Measurements from ENCODE around the gene CGREF1.
A peak's percentile ranks its signal among the peaks of the same experiment; 100 is the strongest.

CGREF1 gene

DNA sequence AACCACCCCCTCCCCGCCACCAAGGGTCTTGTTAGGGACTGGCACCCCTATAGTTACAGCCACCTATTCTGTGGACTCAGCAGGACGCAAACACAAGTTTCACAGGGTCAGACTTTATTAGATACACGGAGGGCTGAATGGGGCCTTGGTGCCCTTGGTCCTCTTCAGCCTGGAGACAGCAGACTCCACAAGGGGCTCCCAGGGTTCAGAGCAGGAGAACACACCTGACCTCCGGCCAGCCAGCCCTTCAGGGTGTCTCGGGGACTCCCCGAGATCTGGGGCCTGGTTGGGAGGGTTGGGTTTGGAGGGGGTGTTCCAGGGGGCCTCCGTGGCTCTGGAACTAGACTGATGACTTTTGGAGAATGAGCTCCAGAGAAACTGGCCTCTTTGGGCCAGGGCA lies 17.8 kb upstream of the CGREF1 start:
- H3K4me1 ChIP-seq (ENCODE audit: insufficient read depth, insufficient read length): peaks cover 8% of the 10 kb centered on the region
- no peak for DNase-seq (ENCODE audit: low read depth, low spot score)
- H3K9me3 ChIP-seq (ENCODE audit: insufficient read depth, low read length): no peaks in the 10 kb centered on the region
- H3K4me3 ChIP-seq (ENCODE audit: insufficient read length, low read depth): no peak overlapping the region
- no peaks in the 10 kb centered on the region for H3K27me3 ChIP-seq (ENCODE audit: insufficient read depth, insufficient read length)
- no peak overlapping the region for H3K9ac ChIP-seq (ENCODE audit: insufficient read length, low read depth)
- H3K36me3 ChIP-seq (ENCODE audit: insufficient read depth, insufficient read length, low read length): peaks cover 18% of the 10 kb centered on the region
- TF ChIP-seq ZNF274 (IDR thresholded peaks at IDR 0.05; ENCODE audit: low read depth, low read length) (no peak), YY1 (IDR thresholded peaks at IDR 0.05; ENCODE audit: insufficient read depth, insufficient read length) (no peak), SUZ12 (IDR thresholded peaks at IDR 0.05; ENCODE audit: extremely low read depth, insufficient read depth, insufficient read length) (no peak)

DNA sequence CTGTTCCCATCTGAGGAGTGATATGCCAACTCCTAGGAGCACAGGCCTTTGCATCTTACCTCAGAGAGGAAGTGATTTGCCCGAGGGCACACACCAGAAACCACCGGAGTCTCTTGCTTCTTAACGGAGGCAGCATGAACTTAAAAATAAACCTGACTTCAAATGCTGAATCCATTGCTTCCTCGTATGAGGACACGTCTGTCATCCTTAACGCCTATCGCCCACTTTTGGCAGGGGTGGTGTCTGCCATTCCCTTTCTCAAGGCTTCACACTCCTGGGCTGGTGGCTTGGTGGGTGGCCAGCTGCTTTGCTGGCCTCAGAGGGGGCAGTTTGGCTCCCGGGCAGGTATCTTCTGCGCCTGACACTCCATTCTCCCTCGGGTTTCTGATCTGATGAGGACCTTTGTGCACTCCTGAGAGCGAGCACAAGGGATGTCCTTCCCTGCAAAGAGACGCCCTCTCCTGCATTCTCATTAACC lies 16.6 kb upstream of the CGREF1 start:
- Histone ChIP-seq H3K27me3 (ENCODE audit: insufficient read depth, insufficient read length) (no peaks in the 10 kb centered on the region), H3K4me3 (ENCODE audit: insufficient read length, low read depth) (no peak overlapping the region), H3K9me3 (ENCODE audit: insufficient read depth, low read length) (no peaks in the 10 kb centered on the region), H3K9ac (ENCODE audit: insufficient read length, low read depth) (no peak overlapping the region), H3K4me1 (ENCODE audit: insufficient read depth, insufficient read length) (peaks cover 8% of the 10 kb centered on the region), H3K36me3 (ENCODE audit: insufficient read depth, insufficient read length, low read length) (peaks cover 31% of the 10 kb centered on the region)
- TF ChIP-seq ZNF274 (IDR thresholded peaks at IDR 0.05; ENCODE audit: low read depth, low read length) (no peak), SUZ12 (IDR thresholded peaks at IDR 0.05; ENCODE audit: extremely low read depth, insufficient read depth, insufficient read length) (no peak), YY1 (IDR thresholded peaks at IDR 0.05; ENCODE audit: insufficient read depth, insufficient read length) (no peak)
- DNase-seq (ENCODE audit: low read depth, low spot score): no peak

DNA sequence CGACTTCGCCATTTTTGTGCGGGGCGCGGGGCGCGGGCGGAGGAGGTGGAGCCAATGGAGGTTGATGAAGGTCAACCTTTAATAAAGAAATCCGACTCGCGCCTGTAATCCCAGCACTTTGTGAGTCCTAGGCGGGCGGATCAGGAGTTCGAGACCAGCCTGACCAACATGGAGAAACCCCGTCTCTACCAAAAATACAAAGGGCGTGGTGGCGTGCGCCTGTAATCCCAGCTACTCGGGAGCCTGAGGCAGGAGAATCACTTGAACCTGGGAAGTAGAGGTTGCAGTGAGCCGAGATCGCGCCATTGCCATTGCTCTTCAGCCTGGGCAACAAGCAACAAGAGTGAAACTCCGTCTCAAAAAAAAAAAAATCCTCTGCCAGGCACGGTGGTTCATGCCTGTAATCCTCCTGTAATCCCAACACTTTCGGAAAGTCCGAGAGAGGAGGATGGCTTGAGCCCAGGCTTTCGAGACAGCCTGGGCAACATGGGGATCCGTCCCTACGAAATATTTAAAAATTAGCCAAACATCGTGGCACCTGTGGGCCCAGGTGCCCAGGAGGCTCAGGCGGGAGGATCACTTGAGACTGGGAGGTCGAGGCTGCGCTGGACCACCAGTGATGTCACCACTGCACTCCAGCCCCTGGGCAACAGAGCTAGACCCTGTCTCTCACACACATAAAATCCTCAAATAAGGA lies 16.0 kb upstream of the CGREF1 start:
- peaks cover 36% of the 10 kb centered on the region for H3K36me3 ChIP-seq (ENCODE audit: insufficient read depth, insufficient read length, low read length)
- H3K4me1 ChIP-seq (ENCODE audit: insufficient read depth, insufficient read length): peaks cover 8% of the 10 kb centered on the region
- no peak overlapping the region for H3K9ac ChIP-seq (ENCODE audit: insufficient read length, low read depth)
- no peaks in the 10 kb centered on the region for H3K27me3 ChIP-seq (ENCODE audit: insufficient read depth, insufficient read length)
- H3K9me3 ChIP-seq (ENCODE audit: insufficient read depth, low read length): no peaks in the 10 kb centered on the region
- peak overlapping the region; percentile 24 for H3K4me3 ChIP-seq (ENCODE audit: insufficient read length, low read depth)
- TF ChIP-seq YY1 (IDR thresholded peaks at IDR 0.05; ENCODE audit: insufficient read depth, insufficient read length) (no peak), SUZ12 (IDR thresholded peaks at IDR 0.05; ENCODE audit: extremely low read depth, insufficient read depth, insufficient read length) (no peak), ZNF274 (IDR thresholded peaks at IDR 0.05; ENCODE audit: low read depth, low read length) (no peak)
- DNase-seq (ENCODE audit: low read depth, low spot score): no peak

DNA sequence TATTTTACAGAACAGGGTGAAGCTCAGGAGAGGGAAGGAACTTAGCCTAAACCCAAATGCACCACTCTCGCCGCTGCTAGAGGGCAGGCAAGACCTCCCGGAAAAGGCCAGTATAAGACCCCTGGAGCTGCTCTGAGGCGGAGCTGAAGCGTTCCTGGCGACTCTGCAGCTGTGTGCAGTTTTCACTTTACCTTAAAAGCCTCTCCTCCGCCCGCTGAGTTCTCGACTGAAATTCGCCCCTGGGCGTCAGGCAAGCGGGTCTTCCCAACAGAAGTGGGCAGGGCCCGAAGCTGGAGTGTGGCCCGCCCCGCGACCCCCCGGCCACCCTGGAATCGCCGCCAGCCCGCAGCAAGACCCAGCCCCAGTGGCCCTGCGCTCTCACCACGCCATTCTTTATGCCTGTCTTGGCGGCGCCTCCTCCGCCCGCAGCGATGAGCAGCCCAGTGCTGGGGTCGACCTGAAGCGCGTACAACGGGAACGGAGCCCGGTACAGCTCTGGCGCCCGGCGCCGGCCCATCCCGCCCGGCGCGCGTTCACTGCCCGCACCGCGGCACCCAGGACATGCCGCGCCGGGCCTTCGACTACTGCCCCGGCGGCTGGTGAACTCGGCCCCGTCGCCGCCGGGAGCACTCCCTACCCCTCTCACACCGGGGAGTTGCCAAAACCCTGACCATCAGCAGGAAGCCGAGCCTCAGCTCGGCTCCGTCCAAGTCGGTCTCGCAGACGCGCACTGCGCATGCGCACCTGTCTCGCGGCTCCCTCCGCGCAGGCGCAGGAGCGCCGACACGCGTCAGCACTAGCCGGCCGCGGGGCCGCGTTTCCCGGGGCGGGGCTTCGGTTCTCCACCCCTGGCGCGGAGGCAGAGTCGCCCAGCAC lies 15.2 kb upstream of the CGREF1 start, which contains the start of gene PREB:
Gene PREB, minus strand, starts transcription at position 732 of the 876 bp plus-strand sequence. Its CDS starts 215 bp downstream, at position 517.
- H3K9me3 ChIP-seq (ENCODE audit: insufficient read depth, low read length): no peaks in the 10 kb centered on the region
- DNase-seq (ENCODE audit: low read depth, low spot score): peak; percentile 94
- peaks cover 44% of the 10 kb centered on the region for H3K36me3 ChIP-seq (ENCODE audit: insufficient read depth, insufficient read length, low read length)
- peaks cover 8% of the 10 kb centered on the region for H3K4me1 ChIP-seq (ENCODE audit: insufficient read depth, insufficient read length)
- no peaks in the 10 kb centered on the region for H3K27me3 ChIP-seq (ENCODE audit: insufficient read depth, insufficient read length)
- H3K9ac ChIP-seq (ENCODE audit: insufficient read length, low read depth): peak within 1 kb of the TSS; percentile 94
- H3K4me3 ChIP-seq (ENCODE audit: insufficient read length, low read depth): peak within 1 kb of the TSS; percentile 91
- no peak for TF ChIP-seq SUZ12 (IDR thresholded peaks at IDR 0.05; ENCODE audit: extremely low read depth, insufficient read depth, insufficient read length)
- TF ChIP-seq YY1 (IDR thresholded peaks at IDR 0.05; ENCODE audit: insufficient read depth, insufficient read length): peak; percentile 60
- no peak for TF ChIP-seq ZNF274 (IDR thresholded peaks at IDR 0.05; ENCODE audit: low read depth, low read length)

DNA sequence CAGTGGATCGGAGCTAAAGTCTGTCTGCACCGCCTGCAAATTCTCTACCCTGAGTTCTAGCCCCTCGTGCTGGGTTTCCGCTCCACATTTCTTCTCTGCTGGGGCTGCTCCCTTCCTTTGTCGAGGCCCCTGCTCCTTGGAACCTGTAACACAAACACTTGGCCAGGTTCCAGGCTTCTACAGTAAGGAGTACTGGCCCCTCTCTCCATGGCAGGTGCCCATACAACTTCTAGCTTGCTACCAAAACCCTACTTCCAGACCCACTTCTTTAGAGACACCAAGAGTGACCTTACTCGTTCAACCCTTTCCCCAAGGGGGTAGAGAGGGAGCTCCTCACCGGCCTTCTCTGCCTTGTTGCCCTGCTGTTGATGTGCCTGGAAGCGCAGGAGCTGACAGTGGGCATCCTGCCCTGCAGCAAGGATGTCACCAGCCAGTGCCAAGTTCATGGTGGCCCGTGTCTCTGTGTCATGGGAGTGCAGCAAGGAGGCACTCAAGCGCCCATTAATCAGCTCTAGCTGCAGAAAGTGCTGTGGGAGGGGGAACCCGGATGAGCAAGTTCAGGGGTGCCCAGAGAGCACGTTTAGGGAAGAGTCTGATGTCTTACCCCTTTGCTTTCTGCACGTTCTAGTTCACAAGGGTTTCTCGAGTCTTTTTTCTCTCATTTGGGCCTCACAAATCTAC lies 14.4 kb upstream of the CGREF1 start:
- H3K9ac ChIP-seq (ENCODE audit: insufficient read length, low read depth): peak overlapping the region; percentile 94
- peaks cover 8% of the 10 kb centered on the region for H3K4me1 ChIP-seq (ENCODE audit: insufficient read depth, insufficient read length)
- no peaks in the 10 kb centered on the region for H3K27me3 ChIP-seq (ENCODE audit: insufficient read depth, insufficient read length)
- H3K4me3 ChIP-seq (ENCODE audit: insufficient read length, low read depth): peak overlapping the region; percentile 91
- peaks cover 50% of the 10 kb centered on the region for H3K36me3 ChIP-seq (ENCODE audit: insufficient read depth, insufficient read length, low read length)
- no peak for DNase-seq (ENCODE audit: low read depth, low spot score)
- H3K9me3 ChIP-seq (ENCODE audit: insufficient read depth, low read length): no peaks in the 10 kb centered on the region
- TF ChIP-seq SUZ12 (IDR thresholded peaks at IDR 0.05; ENCODE audit: extremely low read depth, insufficient read depth, insufficient read length): no peak
- no peak for TF ChIP-seq YY1 (IDR thresholded peaks at IDR 0.05; ENCODE audit: insufficient read depth, insufficient read length)
- TF ChIP-seq ZNF274 (IDR thresholded peaks at IDR 0.05; ENCODE audit: low read depth, low read length): no peak

DNA sequence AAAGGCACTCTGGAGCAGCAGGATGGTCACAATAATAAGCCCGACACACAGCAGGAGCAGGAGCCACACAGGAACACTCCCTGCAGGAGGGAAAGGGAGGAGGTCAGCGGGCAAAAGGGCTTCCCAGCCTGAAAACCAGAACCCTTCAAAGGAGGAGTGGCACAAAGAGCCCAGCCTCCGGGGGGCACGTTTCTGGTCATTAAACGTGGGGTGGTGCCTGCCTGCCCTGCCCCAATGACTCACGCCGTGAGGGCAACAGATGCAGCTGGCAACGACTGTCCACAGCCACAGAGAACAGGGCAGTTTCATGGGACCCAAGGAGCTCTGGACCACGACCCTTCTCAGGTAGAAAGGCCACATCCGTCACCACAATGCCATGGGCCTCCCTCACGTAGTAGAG lies 12.5 kb upstream of the CGREF1 start:
- Histone ChIP-seq H3K27me3 (ENCODE audit: insufficient read depth, insufficient read length) (no peaks in the 10 kb centered on the region), H3K36me3 (ENCODE audit: insufficient read depth, insufficient read length, low read length) (peaks cover 50% of the 10 kb centered on the region), H3K4me3 (ENCODE audit: insufficient read length, low read depth) (no peak overlapping the region), H3K9me3 (ENCODE audit: insufficient read depth, low read length) (no peaks in the 10 kb centered on the region), H3K4me1 (ENCODE audit: insufficient read depth, insufficient read length) (peaks cover 8% of the 10 kb centered on the region), H3K9ac (ENCODE audit: insufficient read length, low read depth) (no peak overlapping the region)
- no peak for DNase-seq (ENCODE audit: low read depth, low spot score)
- TF ChIP-seq ZNF274 (IDR thresholded peaks at IDR 0.05; ENCODE audit: low read depth, low read length) (no peak), SUZ12 (IDR thresholded peaks at IDR 0.05; ENCODE audit: extremely low read depth, insufficient read depth, insufficient read length) (no peak), YY1 (IDR thresholded peaks at IDR 0.05; ENCODE audit: insufficient read depth, insufficient read length) (no peak)
